ENCODE results near the gene SNX32.

Gene SNX32

DNA sequence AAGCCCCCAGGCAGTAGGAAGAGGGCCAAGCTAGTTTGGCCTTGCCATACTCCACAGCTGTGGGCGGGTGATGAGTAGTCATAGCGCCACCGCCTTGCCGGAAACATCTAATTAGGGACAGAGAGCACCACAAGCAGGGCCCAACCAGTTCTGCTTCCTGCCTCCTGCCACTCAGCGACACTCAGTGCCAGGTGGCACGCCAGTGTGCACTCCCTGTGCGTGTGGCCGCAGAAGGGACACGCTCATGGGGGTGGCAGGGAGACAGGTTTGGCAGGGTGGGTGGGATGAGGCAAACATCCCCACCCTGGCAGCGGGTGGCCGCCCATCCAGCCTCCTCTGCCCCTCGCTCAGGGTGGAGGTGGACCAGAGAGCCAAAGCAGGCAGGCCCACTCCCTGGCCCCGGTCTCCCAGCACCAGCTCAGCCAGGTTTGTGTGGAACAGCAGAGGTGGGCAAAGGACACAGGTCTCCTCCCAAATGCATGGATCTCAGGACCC lies 42.0 kb upstream of the SNX32 start:
- Mint-ChIP-seq H3K4me3 (no peak overlapping the region), H3K27ac (no peak overlapping the region), H3K36me3 (ENCODE audit: low read depth) (no peaks in the 10 kb centered on the region), H3K4me1 (peaks cover 40% of the 10 kb centered on the region), H3K27me3 (ENCODE audit: low read depth, poor library complexity) (peaks cover 44% of the 10 kb centered on the region), H3K9me3 (no peaks in the 10 kb centered on the region)
- TF ChIP-seq, protein P1, sequence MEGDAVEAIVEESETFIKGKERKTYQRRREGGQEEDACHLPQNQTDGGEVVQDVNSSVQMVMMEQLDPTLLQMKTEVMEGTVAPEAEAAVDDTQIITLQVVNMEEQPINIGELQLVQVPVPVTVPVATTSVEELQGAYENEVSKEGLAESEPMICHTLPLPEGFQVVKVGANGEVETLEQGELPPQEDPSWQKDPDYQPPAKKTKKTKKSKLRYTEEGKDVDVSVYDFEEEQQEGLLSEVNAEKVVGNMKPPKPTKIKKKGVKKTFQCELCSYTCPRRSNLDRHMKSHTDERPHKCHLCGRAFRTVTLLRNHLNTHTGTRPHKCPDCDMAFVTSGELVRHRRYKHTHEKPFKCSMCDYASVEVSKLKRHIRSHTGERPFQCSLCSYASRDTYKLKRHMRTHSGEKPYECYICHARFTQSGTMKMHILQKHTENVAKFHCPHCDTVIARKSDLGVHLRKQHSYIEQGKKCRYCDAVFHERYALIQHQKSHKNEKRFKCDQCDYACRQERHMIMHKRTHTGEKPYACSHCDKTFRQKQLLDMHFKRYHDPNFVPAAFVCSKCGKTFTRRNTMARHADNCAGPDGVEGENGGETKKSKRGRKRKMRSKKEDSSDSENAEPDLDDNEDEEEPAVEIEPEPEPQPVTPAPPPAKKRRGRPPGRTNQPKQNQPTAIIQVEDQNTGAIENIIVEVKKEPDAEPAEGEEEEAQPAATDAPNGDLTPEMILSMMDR (IDR thresholded peaks at IDR 0.05) = no peak
- no peak for DNase-seq

GRCh38 chr11:65792456-65792855 lies 41.3 kb upstream of the SNX32 start:
- peaks cover 42% of the 10 kb centered on the region for H3K27me3 Mint-ChIP-seq (ENCODE audit: low read depth, poor library complexity)
- no peak overlapping the region for H3K27ac Mint-ChIP-seq
- no peaks in the 10 kb centered on the region for H3K36me3 Mint-ChIP-seq (ENCODE audit: low read depth)
- H3K9me3 Mint-ChIP-seq = no peaks in the 10 kb centered on the region
- no peak overlapping the region for H3K4me3 Mint-ChIP-seq
- TF ChIP-seq, protein P1 (IDR thresholded peaks at IDR 0.05) = no peak
- H3K4me1 Mint-ChIP-seq = peaks cover 45% of the 10 kb centered on the region
- no peak for DNase-seq

GRCh38 chr11:65793144-65793581 lies 40.6 kb upstream of the SNX32 start:
- H3K9me3 Mint-ChIP-seq = no peaks in the 10 kb centered on the region
- H3K36me3 Mint-ChIP-seq (ENCODE audit: low read depth) = no peaks in the 10 kb centered on the region
- no peak overlapping the region for H3K4me3 Mint-ChIP-seq
- DNase-seq = no peak
- TF ChIP-seq, protein P1 (IDR thresholded peaks at IDR 0.05) = no peak
- no peak overlapping the region for H3K27ac Mint-ChIP-seq
- peaks cover 36% of the 10 kb centered on the region for H3K27me3 Mint-ChIP-seq (ENCODE audit: low read depth, poor library complexity)
- peaks cover 42% of the 10 kb centered on the region for H3K4me1 Mint-ChIP-seq

DNA sequence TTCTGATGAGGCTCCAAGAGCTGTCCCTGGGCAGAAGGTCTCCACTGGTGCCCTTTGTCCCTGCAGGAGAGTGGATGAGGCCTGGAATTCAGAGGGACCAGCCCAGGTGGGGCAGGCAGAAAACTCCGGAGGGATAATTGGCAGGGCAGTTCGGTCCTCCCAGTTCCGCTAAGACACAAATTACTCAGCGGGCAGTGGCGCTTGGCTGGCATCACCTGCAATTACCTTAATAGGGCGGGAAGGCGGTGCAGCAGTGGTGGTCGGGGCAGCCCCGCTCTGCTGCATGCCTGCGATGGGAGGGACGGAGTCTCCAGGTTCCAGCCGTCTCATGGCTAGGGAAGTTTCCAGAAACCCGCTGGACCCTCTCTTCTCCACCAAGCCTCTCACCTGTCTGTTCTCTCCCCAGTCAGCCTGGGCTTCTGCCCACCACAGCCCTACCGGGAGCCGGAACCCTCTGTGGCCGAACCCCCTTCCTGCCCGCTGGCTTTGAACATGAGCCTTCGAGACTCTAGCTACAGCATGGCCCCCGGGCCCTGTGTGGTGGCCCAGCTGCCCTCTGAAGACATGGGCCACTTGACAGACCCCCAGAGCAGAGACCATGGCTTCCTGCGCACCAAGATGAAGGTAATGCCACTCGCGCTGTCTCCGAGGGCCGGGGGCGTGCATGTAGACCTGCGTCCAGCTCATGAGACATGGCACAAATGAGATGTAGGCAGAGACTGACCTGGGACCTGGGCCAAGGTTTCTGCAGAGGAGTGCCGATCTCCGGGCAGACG lies 40.0 kb upstream of the SNX32 start:
- Mint-ChIP-seq H3K36me3 (ENCODE audit: low read depth) (no peaks in the 10 kb centered on the region), H3K4me1 (peaks cover 37% of the 10 kb centered on the region), H3K27me3 (ENCODE audit: low read depth, poor library complexity) (peaks cover 30% of the 10 kb centered on the region), H3K4me3 (no peak overlapping the region), H3K27ac (no peak overlapping the region), H3K9me3 (no peaks in the 10 kb centered on the region)
- no peak for DNase-seq
- TF ChIP-seq, protein P1 (IDR thresholded peaks at IDR 0.05) = no peak

DNA sequence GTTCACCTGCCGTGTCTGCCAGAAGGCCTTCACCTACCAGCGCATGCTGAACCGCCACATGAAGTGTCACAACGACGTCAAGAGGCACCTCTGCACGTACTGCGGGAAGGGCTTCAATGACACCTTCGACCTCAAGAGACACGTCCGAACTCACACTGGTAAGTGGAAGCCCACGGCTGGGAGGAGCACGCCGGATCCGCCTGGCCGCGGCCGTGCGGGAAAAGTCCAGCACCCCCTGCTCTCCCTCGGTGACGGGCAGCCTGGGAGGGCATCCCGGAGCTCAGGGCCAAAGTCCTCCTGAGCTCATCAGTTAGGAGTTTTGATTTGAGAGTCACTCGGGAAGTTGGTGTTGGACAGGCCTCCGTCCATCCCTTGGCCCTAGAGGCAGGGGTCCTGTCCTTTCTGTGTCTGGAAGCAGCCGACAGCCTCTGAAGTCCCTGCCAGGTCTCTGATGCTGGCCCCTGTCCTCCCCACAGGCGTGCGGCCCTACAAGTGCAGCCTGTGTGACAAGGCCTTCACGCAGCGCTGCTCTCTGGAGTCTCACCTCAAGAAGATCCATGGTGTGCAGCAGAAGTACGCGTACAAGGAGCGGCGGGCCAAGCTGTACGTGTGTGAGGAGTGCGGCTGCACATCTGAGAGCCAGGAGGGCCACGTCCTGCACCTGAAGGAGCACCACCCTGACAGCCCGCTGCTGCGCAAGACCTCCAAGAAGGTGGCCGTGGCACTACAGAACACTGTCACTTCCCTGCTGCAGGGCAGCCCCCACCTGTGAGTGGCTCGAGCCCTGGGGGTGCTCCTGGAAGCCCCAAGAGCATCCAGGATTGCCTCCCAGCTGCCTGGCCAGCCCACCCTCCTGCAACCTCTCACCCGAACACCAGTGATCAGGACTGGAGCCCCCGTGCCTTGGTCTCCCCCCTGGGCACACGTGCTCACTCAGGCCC lies 38.9 kb upstream of the SNX32 start:
- Mint-ChIP-seq H3K9me3 (no peaks in the 10 kb centered on the region), H3K27me3 (ENCODE audit: low read depth, poor library complexity) (peaks cover 20% of the 10 kb centered on the region), H3K4me1 (peaks cover 30% of the 10 kb centered on the region), H3K4me3 (no peak overlapping the region), H3K36me3 (ENCODE audit: low read depth) (no peaks in the 10 kb centered on the region), H3K27ac (no peak overlapping the region)
- TF ChIP-seq, protein P1 (IDR thresholded peaks at IDR 0.05) = no peak
- DNase-seq = no peak

Data from nephron progenitor cell (in vitro differentiated cells).